ENCODE data around the gene LRRC2. TPM values are rescaled to one million over a fixed set of nuclear protein-coding genes. Genes with fewer than 3 reads are reported as not detected.

Gene LRRC2
- total RNA-seq, 1 experiment from 2014 or later: 2.6 TPM

DNA sequence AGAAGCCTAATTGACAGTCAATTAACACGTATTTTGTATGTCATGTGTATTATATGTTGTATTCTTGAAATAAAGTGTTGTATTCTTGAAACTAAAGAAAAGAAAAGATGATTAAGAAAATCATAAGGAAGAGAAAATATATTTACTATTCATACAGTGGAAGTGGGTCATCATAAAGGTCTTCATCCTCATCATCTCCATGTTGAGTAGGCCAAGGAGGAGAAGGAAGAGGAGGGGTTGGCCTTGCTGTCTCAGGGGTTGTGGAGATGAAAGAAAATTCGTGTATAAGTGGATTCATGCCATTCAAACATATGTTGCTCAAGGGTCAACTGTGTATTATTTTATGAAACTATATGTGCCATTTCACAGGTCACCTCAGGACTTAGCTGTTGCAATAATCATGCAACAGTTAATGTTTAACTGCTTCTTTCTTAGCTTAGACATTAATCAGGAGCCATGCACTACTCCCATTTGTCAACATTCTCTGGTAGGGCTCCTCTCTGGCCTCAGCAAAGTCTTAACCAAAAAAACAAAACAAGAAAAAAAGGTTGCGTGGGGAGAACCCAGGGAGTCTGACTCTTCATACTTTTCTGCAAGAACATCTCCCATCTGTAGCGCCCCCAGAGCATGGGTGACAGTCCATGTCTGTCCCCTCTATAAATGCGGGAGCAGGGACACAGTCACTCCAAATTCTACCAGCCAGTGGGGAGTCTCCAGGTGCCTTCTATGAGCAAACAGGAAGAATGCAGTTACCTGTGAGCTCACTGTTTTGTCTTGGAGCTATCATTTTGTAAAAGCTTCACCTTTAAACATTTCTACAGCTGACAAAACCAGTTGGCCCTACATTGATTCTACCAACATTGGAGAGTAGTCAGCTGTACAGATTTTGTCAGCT, 19.9 kb upstream of the LRRC2 start:
- Mint-ChIP-seq H3K36me3 (ENCODE audit: insufficient read depth in 1 of 3, low read depth in 3 of 3) (peaks cover 80 to 99% (median 96%) of the 10 kb centered on the region in 3 experiments), H3K27ac (peak overlapping the region in 1 of 3 experiments; percentile 13; a peak in 1 of 7 replicates)
- no peak overlapping the region for H3K14ac ChIP-seq (ENCODE audit: insufficient read depth, low read length)

More for the DNA sequence above, 19.9 kb upstream of the LRRC2 start:
- Histone ChIP-seq H3K4me1 (ENCODE audit: insufficient read depth, low read length) (no peaks in the 10 kb centered on the region), H3K27me3 (ENCODE audit: insufficient read depth, low read length) (no peaks in the 10 kb centered on the region), H3K18ac (ENCODE audit: insufficient read length, low read depth, low read length) (no peak overlapping the region), H3K9ac (ENCODE audit: extremely low read depth, insufficient read length, low read length) (no peak overlapping the region), H2BK15ac (ENCODE audit: low read depth, low read length) (no peak overlapping the region), H3K27ac (ENCODE audit: insufficient read length, low read depth, low read length) (peak overlapping the region; percentile 43), H2AK5ac (ENCODE audit: insufficient read length, low read length) (no peak overlapping the region), H2BK20ac (ENCODE audit: low read depth, low read length, poor library complexity, severe bottlenecking) (no peak overlapping the region), H3T11ph (ENCODE audit: low read length) (no peak overlapping the region), H3K4me2 (ENCODE audit: insufficient read depth, insufficient read length, low read length) (no peak overlapping the region), H3K79me2 (ENCODE audit: insufficient read depth, low read length) (no peaks in the 10 kb centered on the region), H4K5ac (ENCODE audit: insufficient read length, low read depth, low read length) (no peak overlapping the region), H4K20me1 (ENCODE audit: control insufficient read depth, insufficient read depth, insufficient read length) (no peaks in the 10 kb centered on the region), H2BK120ac (ENCODE audit: low read depth, low read length, poor library complexity, severe bottlenecking) (no peak overlapping the region), H3K23ac (ENCODE audit: insufficient read length, low read depth, low read length) (no peak overlapping the region), H4K8ac (replicated peaks; ENCODE audit: insufficient read length, low read depth, low read length) (no peak overlapping the region), H2AFZ (ENCODE audit: low read length) (no peak overlapping the region), H2BK5ac (ENCODE audit: insufficient read length, low read length) (no peak overlapping the region), H3K56ac (ENCODE audit: insufficient read length, low read depth, low read length) (no peak overlapping the region), H3K23me2 (ENCODE audit: insufficient read length, low read depth, low read length, poor library complexity, severe bottlenecking) (no peaks in the 10 kb centered on the region), H4K91ac (ENCODE audit: insufficient read length, low read depth, low read length) (no peak overlapping the region), H2BK12ac (ENCODE audit: insufficient read length, low read depth, low read length) (no peak overlapping the region), H3K79me1 (ENCODE audit: insufficient read depth, low read depth, low read length, poor library complexity, severe bottlenecking) (no peaks in the 10 kb centered on the region), H3K9me3 (ENCODE audit: control insufficient read depth, low read depth, low read length) (no peaks in the 10 kb centered on the region), H3K4ac (ENCODE audit: low read depth, low read length) (no peak overlapping the region)
- peak; percentile 61 for DNase-seq
- no peak for TF ChIP-seq CTCF (conservative IDR thresholded peaks at IDR 0.05)
- H3K9me3 Mint-ChIP-seq: peaks cover 49 to 51% of the 10 kb centered on the region in 2 experiments
- no CpG with 5 or more reads among the region's 5 CpGs for WGBS (ENCODE audit: extremely low coverage, insufficient read length, low lambda C conversion rate)
- no peak overlapping the region for H3K4me3 Mint-ChIP-seq
- peaks cover 18% of the 10 kb centered on the region for H3K27me3 Mint-ChIP-seq (ENCODE audit: low read depth)
- H3K4me1 Mint-ChIP-seq: peaks cover 22 to 35% of the 10 kb centered on the region in 2 experiments
